HG03521 (cell line): ENCODE data around the gene HLA-B.
"Not testable (repeated sequence)": the region's sequence is repeated elsewhere in the genome, so short reads cannot be mapped to it uniquely, and the experiment has no call there.

ENCODE experiments used
- ATAC-seq: cut with Tn5 transposase; IDR thresholded peaks from one replicate; pipeline ENCODE4 v1.9.1; 2021; ENCODE audit warnings: mild to moderate bottlenecking, moderate library complexity; ENCODE audit not compliant: unreplicated experiment

The HLA-B gene

DNA sequence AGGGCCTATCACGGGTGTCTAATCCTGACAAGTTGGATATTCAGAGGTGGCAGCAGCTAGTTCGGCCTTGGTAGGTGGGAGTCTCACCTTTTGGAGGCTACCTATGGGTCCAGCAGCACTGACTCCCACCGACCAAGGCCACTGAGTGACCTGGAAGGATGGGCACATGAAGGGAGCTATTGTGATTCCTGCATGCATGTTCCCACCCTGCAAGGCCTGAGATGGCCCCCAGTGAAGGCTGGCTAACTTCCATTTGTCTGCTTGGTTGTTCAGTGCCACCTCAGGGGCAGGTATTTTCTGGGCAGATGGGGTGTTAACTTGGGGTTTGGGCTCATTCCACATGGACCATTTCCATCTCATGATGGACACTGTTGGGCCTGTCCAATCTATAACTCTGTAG lies 28.1 kb upstream of the HLA-B start:
- no peak for ATAC-seq

DNA sequence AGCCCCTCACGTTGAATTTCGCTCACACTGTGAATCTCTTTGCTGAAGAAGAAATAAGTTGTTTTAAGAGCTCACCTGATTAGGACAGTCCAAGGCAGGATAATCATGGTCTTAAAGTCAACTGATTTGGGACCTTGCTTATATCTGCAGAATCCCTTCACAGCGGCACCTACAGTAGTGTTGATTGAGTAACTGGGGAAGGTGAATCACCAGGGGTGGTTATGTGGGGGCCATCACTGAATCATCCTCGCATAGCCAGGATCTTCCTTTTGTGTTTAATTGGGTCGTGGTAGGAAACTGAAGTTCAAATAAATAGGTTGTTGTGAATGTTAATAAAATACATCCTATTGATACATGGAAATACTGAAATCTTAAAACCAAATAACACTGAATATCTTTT lies 26.2 kb upstream of the HLA-B start:
- ATAC-seq: no peak

DNA sequence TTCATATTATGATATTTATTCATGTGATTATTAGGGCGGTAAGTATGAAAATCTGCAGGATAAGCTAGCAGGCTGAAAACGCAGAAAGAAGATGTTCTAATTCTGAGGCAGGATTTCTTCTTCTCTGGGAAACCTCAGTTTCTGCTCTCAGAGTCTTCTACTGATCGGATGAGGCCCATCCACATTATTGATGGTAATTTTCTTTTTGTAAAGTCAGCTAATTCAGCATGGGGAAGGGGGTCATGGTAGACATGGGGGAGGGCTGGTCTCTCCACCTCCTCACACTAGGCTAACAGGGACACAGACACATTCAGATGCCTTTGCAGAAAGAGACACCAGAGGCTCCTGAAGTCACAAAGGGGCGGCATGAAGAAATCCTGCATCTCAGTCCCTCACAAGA lies 24.7 kb upstream of the HLA-B start:
- ATAC-seq: no peak

DNA sequence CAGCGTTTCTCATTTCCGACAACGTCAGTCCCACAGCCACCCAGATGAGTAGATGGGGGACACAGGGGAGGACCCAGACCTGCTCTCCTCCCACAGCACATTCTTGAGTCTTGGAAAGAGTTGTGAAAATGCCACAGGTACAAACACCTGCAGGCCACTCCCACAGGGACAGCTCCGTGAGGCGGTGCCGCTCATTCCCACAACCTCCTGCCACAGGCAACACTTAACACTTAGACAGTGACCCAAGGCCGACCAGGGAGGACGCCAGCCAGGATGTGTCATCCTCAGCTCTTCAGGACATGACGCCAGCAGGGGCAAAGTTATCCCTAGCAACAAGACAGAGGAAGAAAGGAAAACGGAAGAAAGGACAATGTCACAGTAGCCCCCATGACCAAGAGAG lies 22.9 kb upstream of the HLA-B start:
- no peak for ATAC-seq

DNA sequence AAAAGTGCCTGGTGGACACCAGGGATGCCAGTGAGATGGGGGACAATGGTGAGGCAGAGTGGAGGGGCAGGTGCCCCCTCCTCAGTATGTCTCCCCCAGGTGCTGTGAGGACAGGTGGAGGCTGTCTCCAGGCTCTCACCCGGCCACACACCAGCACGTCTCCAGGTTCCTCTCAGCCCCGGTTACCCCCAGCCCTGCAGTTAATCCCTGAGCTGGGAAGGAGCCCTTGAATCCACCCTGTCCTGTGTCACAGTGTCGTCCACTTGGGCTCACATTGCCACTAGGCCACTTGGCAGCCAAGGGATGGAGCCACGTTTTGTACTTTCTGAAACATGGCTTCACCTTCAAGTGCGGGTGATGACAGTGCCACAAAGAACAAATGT lies 21.7 kb upstream of the HLA-B start:
- no peak for ATAC-seq

DNA sequence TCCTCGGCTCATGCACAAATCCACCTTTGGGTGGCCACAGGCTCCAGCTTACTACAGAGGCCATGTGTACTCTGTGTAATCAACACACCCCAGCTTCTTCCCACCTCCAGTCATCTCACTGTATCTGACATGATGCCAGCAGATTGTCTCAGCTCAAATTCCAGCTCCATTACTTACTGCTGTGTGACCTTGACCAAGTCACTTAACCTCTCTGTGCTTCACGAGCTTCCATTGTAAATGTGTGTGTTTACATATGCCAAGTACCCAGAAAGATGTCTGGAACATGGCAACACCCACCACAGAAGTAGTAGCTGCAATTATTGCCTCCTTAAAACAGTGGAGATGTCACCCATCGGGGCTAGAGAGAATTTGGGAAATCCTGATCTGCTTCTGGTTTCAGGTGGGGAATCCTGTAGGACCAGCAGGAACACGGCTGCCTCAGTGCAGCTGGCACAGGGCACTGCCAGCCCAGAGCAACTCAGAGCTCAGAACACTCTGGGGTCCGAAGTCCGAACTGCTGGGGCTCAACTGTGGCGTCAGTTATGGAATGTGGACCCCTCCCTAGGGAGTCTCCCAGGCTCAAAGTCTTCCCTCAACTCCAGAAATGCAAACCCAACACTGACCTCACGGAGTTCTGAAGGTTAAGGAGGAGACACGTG lies 21.2 kb upstream of the HLA-B start:
- no peak for ATAC-seq

DNA sequence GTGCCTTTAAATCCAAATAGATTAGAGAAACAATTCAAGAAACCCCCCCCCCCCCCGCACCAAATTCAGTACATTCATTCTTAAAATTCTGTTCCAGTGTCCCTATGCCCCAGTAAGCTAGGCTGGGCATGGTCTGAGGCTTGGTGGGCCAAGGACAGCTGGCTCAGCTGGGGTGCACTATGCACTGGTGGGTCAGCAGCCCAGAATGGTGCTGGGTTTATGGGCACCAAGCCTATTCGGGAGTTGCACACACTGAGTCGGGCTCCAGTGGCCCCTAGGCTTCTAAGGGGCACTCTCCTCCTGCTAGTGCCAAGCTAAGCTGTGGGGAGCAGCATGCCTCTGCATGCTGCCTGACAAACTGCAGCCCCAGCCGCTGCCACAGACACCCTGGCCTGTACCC lies 20.1 kb upstream of the HLA-B start:
- ATAC-seq: no peak

DNA sequence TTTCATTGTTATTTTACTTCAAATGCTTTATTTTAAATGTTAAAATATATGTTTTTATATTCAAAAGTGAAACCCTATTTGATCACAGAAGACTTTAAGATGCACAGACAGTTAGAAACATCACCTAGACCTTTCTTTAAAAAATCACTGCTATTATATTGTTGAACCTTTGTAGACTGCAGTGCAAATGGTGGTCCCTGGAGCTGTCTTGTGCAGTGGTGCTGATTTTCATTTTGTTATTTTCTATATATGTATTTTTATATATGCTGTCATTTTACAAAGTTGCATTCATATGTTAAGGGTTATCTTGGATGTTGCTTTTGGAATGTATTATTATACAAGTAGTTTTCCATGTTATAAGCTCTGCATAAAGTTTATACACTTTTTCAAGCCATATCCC lies 18.7 kb upstream of the HLA-B start:
- no peak for ATAC-seq

DNA sequence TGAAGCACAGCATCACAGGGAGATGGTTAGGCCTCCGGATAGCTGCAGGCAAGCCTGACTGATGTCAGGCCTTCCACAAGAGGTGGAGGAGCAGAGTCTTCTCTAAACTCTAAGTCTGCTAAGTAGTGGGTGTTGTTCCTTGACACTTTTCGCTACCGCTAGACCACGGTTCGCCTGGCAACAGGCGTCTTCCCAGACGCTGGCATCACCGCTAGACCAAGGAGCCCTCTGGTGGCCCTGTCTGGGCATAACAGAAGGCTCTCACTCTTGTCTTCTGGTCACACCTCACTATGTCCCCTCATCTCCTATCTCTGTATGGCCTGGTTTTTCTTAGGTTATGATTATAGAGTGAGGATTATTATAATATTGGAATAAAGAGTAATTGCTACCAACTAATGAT lies 17.1 kb upstream of the HLA-B start:
- not testable (repeated sequence) for ATAC-seq

DNA sequence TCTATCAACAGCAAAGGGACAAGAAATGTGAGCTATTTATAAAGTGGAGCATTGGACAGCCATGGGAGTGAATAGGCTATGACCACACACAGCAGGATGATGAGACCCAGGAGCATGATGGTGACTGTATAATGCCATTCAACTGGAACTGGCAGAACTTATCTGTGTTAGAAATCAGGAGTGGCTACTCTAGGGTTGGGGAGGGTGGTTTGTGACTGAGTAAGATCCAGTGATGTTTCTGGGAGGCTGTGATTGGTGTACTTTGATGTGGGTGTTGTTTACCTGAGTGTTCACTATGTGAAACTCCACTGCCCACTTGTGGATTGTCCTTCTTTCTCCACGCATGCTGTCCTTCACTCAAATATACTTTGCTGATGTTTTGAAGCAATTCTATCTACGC lies 11.5 kb upstream of the HLA-B start:
- ATAC-seq: no peak

DNA sequence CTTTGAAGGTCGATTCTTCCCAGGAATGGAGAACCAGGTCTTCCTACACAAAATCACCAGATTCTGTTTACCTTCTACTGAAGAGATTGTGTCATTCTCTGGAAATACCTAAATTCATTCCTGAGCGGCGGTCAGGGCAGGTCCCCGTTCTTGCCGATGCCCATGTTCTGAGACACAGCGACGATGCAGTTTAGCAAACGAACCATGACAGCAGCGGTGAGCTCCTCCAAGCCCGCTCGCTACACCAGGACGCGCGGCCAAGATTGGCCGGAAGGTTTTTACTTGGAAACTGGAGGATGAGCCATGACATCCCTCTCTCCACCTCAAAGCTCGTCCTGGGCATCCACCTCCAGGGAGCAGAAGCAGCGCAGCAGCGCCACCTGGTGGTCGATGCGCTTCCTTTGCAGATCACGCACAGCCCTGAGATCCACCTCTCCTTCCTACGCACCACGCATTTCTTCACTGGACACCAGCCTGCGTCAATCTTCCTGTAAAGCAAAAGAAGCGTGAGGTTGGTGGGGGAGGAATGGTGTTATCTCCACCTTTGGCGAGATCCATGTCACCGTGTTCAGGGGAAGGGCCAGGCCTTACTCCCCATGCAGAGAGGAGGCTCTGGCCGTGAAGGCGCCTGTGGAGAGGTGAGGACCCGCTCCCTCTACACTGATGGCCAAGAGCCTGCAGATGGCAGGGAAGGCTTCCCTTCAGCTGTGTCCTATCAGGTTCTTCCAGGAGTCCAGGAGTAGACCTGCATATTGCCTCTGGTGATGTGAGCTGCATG lies 9.9 kb upstream of the HLA-B start:
- ATAC-seq: no peak

DNA sequence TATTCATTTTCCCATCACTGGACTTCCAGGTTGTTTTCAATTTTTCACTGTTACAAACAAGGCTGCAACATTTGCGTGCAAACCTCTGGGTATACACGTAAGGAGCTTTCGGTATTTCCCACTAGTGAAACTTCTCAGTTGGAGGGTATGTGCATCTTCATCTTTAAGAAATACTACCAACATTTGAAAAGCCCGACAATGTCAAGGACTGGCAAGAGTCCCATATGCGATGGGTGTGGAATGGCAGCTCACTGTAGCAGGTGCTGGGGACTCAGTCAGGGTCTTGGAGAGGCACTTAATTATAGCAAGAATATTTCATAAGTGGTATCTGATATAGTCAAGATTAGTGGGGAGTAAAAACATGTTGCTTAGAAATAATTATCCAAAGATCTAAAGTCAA lies 8.9 kb upstream of the HLA-B start:
- no peak for ATAC-seq

DNA sequence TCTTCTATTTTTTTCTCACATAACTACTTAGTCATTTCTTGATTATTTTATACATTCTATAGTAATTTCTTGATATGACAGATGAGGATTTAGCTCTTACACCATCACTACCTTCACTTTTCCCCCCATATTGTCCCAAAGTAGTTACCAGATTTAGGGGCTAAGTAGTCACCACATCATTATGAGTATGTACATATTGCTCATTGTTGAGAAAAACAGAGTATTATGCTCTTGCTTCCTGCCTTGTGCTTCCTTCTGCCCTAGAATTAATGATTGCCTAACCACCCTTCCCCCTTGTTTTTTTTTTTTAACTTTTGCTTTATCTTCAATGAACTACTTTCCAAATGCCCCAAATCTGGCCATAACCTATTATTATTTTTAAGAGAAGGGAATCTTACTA lies 6.8 kb upstream of the HLA-B start:
- ATAC-seq: no peak

DNA sequence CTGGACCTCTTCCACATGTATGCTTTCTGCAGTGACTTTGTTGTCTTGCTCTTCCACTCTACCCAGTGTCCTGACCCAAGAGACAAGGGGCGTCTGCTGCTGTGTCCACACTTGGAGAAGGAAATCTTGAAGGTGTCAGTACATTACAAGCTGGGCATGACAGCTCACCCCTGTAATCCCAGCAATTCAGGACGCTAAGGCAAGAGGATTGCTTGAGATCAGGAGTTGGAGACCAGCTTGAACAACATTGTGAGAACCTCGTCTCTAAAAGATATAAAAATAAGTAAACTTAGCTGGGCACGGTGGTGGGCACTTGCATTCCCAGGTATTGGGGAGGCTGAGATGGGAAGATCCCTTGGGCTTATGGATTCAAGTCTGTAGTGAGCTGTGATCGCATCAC lies 5.8 kb upstream of the HLA-B start:
- no peak for ATAC-seq

DNA sequence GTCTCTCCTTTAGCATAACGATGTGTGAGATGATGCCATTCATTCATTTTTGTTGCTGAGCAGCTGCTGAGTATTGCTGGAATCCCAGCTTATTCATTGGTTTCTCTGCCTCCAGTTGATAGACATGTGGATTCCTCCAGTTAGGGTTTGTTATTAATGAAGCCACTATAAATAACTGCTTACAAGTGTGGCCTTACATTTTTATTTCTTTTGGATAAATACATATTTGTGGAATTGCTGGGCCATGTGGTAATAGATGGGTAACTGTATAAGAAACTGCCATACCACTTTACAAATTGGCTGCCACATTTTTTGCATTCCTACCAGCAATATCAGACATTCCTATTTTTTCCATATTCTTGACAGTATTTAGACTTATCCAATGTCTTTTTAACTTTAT lies 2.6 kb upstream of the HLA-B start:
- no peak for ATAC-seq

DNA sequence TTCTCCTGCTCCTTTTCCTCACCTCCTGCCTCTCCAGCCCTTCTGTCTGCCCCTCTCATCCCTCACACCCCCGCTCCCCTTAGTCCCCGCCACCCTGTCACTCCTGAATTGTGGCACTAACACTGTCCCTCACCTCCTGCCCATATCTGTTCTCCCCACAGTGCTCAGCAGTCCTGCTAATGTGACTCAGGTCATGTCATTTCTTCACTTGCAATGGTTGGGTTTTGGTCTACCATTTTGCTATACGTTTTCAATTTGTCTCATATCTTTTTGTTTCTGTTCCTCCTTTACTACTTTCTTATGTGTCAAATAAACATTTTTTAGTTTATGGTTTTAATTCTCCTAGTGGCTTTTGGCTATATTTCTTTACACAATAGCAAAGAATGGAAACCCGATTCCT lies 1.3 kb upstream of the HLA-B start:
- no peak for ATAC-seq

DNA sequence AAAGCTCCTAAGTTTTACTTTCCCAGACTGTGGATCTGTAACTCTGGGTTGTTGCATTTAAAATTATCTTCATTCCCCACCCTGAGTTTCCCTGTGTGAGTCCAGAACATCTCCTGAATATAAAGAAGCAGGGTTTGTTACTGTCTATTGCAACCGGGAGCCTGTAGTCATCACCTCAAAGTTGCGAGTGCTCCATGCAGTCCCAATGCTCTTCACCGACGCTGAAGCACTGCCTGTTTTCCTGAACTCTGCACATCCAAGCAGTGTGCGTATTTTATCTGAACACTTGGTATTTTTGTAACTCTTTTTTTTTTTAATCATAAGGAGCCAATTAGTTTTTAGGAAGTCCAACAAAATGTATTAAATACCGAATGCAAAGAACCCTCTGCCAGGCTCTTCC lies 907 bp upstream of the HLA-B start:
- no peak for ATAC-seq

DNA sequence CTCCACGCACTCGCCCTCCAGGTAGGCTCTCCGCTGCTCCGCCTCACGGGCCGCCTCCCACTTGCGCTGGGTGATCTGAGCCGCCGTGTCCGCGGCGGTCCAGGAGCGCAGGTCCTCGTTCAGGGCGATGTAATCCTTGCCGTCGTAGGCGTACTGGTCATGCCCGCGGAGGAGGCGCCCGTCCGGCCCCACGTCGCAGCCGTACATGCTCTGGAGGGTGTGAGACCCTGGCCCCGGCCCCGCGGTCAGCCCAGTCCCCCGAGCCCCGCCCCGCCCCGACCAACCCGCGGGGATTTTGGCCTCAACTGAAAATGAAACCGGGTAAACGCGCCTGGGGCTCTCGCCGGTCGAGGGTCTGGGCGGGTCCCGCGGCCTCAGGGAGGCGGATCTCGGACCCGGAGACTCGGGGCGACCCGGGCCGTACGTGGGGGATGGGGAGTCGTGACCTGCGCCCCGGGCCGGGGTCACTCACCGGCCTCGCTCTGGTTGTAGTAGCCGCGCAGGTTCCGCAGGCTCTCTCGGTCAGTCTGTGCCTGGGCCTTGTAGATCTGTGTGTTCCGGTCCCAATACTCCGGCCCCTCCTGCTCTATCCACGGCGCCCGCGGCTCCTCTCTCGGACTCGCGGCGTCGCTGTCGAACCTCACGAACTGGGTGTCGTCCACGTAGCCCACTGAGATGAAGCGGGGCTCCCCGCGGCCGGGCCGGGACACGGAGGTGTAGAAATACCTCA lies 598 bp downstream of the HLA-B start:
- ATAC-seq: no peak

DNA sequence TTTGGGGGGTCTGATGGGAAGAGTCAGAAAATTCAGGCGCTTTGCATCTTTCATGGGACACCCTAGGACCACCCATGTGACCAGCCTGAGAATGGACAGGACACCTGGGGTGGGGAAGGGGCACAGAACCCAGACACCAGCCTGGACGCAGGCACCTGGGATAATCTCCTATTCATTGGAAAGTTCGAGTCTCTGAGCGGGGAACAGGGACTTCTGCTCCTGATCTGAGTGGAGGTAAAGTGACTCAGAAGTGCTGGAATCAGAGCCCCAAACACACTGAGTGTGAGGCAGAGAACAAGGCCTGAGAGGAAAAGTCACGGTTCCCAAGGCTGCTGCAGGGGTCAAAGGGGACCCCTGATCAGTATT lies 1.4 kb downstream of the HLA-B start:
- ATAC-seq: no peak

DNA sequence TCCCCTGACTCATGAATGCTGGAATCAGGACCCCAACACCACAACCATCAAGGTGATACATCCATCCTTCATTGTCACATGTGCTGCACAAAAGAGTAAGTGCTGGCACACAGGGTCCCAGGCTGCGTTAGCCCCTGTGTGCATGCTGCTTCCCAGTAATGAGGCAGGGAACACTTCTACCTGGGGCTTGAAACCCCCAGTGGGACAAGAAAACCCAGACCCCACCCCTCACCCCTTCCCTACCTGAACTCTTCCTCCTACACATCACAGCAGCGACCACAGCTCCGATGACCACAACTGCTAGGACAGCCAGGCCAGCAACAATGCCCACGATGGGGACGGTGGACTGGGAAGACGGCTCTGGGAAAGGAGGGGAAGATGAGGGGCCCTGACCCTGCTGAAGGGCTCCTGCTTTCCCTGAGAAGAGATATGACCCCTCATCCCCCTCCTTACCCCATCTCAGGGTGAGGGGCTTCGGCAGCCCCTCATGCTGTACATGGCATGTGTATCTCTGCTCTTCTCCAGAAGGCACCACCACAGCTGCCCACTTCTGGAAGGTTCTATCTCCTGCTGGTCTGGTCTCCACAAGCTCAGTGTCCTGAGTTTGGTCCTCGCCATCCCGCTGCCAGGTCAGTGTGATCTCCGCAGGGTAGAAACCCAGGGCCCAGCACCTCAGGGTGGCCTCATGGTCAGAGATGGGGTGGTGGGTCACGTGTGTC lies 2.0 kb downstream of the HLA-B start:
- no peak for ATAC-seq

DNA sequence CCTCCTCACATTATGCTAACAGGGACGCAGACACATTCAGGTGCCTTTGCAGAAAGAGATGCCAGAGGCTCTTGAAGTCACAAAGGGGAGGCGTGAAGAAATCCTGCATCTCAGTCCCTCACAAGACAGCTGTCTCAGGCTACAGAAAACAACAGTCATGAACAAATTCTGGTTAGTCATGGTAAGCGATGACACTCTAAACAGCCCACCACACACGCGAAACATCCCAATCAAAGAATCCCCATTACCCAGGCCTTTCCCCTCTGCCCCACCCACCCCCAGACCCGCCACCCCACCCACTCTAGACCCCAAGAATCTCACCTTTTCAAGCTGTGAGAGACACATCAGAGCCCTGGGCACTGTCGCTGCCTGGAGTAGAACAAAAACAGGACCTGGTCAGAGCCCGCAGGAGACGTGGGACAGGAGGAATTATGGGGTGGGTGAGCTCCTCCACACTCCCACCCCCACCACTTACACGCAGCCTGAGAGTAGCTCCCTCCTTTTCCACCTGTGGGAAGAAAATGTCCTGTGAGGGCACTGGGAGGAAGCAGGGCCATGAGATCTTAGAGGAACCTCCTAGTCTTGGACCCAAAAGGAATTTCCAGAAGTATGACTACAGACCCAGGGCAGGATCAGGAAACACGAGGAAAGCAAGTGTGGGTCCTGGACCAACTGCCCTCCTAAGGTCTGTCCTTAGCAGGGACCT lies 2.7 kb downstream of the HLA-B start:
- no peak for ATAC-seq
